Glomerular endothelial cell (primary cell): ENCODE data around the gene DAP. TPM values are rescaled to one million over a fixed set of nuclear protein-coding genes. Genes with fewer than 3 reads are reported as not detected.

Experiments
- DNase-seq: peaks from one replicate; pipeline ENCODE4 v3.0.0-alpha.2; 2011; ENCODE audit warnings: low read depth, low spot score; ENCODE audit errors: extremely low read depth
- total RNA-seq: library from RNA; depleted of rRNA; stranded (reverse); fragments of >200 nt; gene quantifications from 2 replicates; pipeline ENCODE4 v1.2.3, GENCODE V29; 2015

DAP gene
- total RNA-seq, 1 donor from 2014 or later, result 118 TPM

GRCh38 chr5:10695055-10695649, 65.9 kb downstream of the DAP start:
- no peak for DNase-seq

GRCh38 chr5:10691826-10692785, 68.9 kb downstream of the DAP start:
- no peak for DNase-seq

GRCh38 chr5:10690460-10691440, 70.3 kb downstream of the DAP start:
- DNase-seq, result no peak

GRCh38 chr5:10689391-10690081, 71.5 kb downstream of the DAP start:
- no peak for DNase-seq

- no peak for DNase-seq
Observed at GRCh38 chr5:10688651-10689171, 72.3 kb downstream of the DAP start.

GRCh38 chr5:10686890-10687289, 74.1 kb downstream of the DAP start:
- no peak for DNase-seq

- no peak for DNase-seq
Observed at GRCh38 chr5:10685115-10685521, 75.9 kb downstream of the DAP start.

GRCh38 chr5:10684303-10685086, 76.5 kb downstream of the DAP start:
- DNase-seq, result no peak

GRCh38 chr5:10682801-10683525, 78.1 kb downstream of the DAP start:
- no peak for DNase-seq

GRCh38 chr5:10681731-10682679, 79.0 kb downstream of the DAP start:
- DNase-seq, result no peak

GRCh38 chr5:10680876-10681481, 80.1 kb downstream of the DAP start:
- no peak for DNase-seq

- DNase-seq, result no peak
Observed at GRCh38 chr5:10679336-10679988, 81.6 kb downstream of the DAP start.

- no peak for DNase-seq
Observed at GRCh38 chr5:10678244-10678643, 82.8 kb downstream of the DAP start.

- DNase-seq, result no peak
Observed at GRCh38 chr5:10677533-10677932, 83.5 kb downstream of the DAP start.

- DNase-seq, result no peak
Observed at GRCh38 chr5:10676946-10677345, 84.1 kb downstream of the DAP start.

GRCh38 chr5:10676224-10676623, 84.8 kb downstream of the DAP start:
- no peak for DNase-seq
